ENCODE measurements around the gene S100A13. TPM values are rescaled to one million over a fixed set of nuclear protein-coding genes. Genes with fewer than 3 reads are reported as not detected.

Gene S100A13
- total RNA-seq, 1 donor from 2014 or later, result 83.0 TPM

DNA sequence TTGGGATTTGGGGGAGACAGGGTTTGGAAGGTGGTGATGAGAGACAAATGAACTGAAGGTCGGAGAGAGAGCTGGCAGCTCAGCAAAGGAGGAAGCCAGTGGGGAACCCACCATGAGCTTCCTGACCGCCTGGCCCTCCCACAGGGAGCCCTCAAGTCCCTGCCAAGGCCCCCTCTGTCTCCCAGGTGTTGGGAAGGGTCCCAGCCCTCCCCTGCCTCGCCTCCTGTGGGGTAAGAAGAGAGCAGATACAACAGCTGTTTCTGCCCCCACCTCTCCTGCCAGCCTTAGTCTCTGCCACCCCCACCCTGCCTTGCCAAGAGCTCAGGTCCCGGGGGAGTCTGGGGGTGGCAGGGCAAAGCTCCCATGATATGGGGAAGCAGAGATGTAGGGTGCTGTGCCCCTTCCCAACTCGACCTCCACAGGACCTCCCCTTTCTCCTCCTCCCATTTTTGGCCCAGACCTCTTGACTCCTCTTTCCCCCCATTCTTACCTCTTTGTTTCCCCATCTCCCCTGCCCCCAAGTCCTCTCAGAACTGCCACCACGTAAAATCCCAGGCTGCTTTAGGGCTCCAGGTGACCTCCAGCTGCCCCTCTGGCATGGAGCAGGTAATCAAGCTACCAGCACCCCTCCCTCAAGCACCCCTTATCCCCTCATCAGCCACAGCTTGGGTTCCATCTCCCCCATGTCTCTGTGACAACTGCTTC lies 1.5 kb upstream of the S100A13 start:
- Histone ChIP-seq H3K9me3 (no peaks in the 10 kb centered on the region), H3K36me3 (peaks cover 6% of the 10 kb centered on the region), H3K4me3 (no peak overlapping the region), H3K4me1 (peaks cover 67% of the 10 kb centered on the region), H3K27ac (peak overlapping the region; percentile 6), H3K27me3 (ENCODE audit: low read depth) (no peaks in the 10 kb centered on the region)
- ATAC-seq (no peak), DNase-seq (no peak)
- TF ChIP-seq, protein P1, sequence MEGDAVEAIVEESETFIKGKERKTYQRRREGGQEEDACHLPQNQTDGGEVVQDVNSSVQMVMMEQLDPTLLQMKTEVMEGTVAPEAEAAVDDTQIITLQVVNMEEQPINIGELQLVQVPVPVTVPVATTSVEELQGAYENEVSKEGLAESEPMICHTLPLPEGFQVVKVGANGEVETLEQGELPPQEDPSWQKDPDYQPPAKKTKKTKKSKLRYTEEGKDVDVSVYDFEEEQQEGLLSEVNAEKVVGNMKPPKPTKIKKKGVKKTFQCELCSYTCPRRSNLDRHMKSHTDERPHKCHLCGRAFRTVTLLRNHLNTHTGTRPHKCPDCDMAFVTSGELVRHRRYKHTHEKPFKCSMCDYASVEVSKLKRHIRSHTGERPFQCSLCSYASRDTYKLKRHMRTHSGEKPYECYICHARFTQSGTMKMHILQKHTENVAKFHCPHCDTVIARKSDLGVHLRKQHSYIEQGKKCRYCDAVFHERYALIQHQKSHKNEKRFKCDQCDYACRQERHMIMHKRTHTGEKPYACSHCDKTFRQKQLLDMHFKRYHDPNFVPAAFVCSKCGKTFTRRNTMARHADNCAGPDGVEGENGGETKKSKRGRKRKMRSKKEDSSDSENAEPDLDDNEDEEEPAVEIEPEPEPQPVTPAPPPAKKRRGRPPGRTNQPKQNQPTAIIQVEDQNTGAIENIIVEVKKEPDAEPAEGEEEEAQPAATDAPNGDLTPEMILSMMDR (IDR thresholded peaks at IDR 0.05), result no peak
- intact Hi-C loops (cut with DNase I), result no loop called here

DNA sequence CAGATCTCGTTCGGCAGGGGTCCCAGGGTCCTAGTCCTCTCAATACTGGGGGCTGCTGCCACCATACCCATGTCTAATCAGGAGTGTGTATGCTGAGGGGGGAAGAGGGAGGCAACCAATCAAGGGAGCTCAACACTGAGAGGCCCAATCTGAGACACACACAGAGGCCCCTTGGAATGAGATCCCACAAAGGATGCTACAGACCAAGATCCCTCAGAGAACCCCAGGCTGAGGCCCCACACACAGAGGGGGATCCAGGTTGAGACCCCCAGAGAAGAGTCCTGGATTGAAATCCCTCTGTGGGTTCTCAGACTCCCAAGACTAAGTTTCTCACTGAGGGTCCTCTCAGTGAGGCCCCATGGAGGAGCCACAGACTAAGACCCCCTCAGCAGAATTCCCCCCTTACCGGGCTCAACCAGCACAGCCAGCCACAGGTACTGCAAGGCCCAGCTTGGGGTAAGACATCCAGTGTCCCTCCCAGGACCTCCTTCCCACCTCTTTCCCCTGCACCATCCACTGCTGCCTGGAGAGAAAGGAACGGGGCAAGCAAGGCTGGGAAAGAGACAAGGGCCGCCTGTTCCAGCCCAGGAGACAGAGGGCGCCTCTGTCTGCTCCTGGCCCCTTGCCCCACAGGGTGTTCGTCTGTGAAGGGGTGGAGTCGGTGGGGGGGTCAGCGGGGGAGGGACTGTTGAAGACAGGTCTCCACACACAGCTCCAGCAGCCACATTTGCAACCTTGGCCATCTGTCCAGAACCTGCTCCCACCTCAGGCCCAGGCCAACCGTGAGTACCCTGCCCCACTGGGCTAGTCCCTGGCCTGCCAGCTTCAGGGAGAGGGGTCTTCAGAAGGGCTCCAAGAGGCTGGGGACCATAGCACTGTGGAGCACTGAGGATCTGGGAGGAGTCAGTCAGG lies 666 bp upstream of the S100A13 start, which contains the start of gene S100A1:
Gene S100A1 (plus strand): TSS at position 720 of the 912 bp plus-strand sequence. CDS start 2,088 bp downstream, outside the sequence.
- Histone ChIP-seq H3K27me3 (ENCODE audit: low read depth) (no peaks in the 10 kb centered on the region), H3K4me1 (peaks cover 68% of the 10 kb centered on the region), H3K4me3 (peak within 1 kb of the TSS; percentile 57), H3K9me3 (no peaks in the 10 kb centered on the region), H3K36me3 (peaks cover 6% of the 10 kb centered on the region), H3K27ac (peak within 1 kb of the TSS; percentile 88)
- DNase-seq, result no peak
- TF ChIP-seq, protein P1 (IDR thresholded peaks at IDR 0.05), result no peak
- no peak for ATAC-seq
- intact Hi-C loops (cut with DNase I), result no loop called here

DNA sequence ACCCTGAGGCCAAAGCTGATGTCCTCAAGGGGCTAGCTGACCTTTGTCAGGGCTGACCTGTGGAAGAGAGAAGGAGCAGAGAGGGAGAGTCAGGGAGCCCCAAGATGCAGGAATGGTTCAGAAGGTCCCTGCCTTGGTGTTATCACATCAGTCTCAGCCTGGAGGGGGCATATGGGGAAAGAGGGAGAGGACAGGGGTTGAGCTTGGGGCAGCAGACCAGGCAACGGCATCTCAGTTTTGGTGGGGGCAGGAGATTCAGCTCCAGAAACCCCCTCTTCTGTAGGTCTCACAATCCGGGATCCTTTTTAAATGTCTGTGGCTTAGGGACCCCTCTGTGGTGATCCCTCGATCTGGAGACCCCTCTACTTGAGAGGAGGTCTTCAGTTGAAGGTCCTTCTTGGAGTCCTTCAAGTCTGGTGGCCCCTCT lies 815 bp downstream of the S100A13 start:
- Histone ChIP-seq H3K36me3 (peaks cover 16% of the 10 kb centered on the region), H3K4me3 (peak overlapping the region; percentile 57), H3K9me3 (no peaks in the 10 kb centered on the region), H3K4me1 (peaks cover 64% of the 10 kb centered on the region), H3K27me3 (ENCODE audit: low read depth) (no peaks in the 10 kb centered on the region), H3K27ac (peak overlapping the region; percentile 88)
- TF ChIP-seq, protein P1 (IDR thresholded peaks at IDR 0.05), result no peak
- no peak for DNase-seq
- intact Hi-C loops (cut with DNase I), result no loop called here
- ATAC-seq, result no peak

DNA sequence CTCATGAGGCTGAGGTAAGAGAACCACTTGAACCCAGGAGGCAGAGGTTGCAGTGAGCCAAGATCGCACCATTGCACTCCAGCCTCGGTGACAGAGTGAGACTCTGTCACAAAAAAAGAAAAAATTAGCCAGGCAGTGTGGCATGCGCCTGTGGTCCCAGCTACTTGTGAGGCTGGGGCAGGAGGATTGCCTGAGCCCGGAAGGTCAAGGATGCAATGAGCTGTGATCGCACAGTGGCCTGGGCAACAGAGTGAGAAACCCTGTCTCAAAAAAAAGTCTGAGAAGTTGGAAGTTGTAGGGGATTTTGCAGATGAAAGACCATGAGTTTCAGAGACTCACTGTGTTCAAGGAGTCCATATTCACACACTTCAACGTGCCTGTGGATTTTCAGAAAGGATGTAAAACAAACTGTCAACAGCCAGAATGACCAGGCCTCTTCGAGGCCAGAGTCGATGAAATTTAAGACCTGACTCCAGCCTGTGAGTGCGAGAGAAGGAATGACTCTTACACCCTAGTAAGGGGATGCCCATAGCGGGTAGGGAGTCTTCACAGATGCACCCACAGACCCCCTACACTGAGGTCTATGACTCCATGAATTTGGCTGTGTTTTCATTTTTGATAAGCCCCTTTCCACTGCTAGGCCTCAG lies 2.2 kb downstream of the S100A13 start:
- peaks cover 55% of the 10 kb centered on the region for H3K4me1 ChIP-seq

DNA sequence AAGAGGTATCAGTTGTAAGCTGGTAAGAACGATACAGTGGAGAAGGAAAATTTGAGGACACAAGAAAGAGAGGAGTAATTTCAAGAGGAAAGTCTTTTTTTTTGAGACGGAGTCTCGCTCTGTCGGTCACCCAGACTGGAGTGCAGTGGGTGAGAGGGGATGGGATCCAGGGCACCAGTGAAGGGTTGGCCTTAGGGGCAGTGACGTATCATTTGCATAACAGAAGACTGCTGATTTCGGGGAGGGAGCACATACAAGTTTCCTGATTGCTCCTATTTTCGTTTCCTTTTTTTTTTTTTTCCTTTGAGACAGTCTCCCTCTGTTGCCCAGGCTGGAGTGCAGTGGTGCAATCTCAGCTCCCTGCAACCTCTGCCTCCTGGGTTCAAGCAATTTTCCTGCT lies 4.2 kb downstream of the S100A13 start:
- peaks cover 48% of the 10 kb centered on the region for H3K4me1 ChIP-seq
- peaks cover 41% of the 10 kb centered on the region for H3K36me3 ChIP-seq
- no peaks in the 10 kb centered on the region for H3K9me3 ChIP-seq
- H3K4me3 ChIP-seq, result no peak overlapping the region
- ATAC-seq (peak; percentile 50 to 62), DNase-seq (no peak)
- H3K27ac ChIP-seq, result peak overlapping the region; percentile 7
- no peaks in the 10 kb centered on the region for H3K27me3 ChIP-seq (ENCODE audit: low read depth)
- intact Hi-C loops (cut with DNase I), result no loop called here
- TF ChIP-seq, protein P1 (IDR thresholded peaks at IDR 0.05), result no peak

More for the DNA sequence above, 2.2 kb downstream of the S100A13 start:
- TF ChIP-seq, protein P1 (IDR thresholded peaks at IDR 0.05), result no peak
- intact Hi-C loops (cut with DNase I), result no loop called here
- H3K27me3 ChIP-seq (ENCODE audit: low read depth), result no peaks in the 10 kb centered on the region
- H3K27ac ChIP-seq, result peak overlapping the region; percentile 18
- DNase-seq (no peak), ATAC-seq (no peak)
- peaks cover 22% of the 10 kb centered on the region for H3K36me3 ChIP-seq
- no peaks in the 10 kb centered on the region for H3K9me3 ChIP-seq
- peak overlapping the region; percentile 57 for H3K4me3 ChIP-seq

All from lower lobe of right lung (tissue), 2 donors.